OCI-LY7 (cell line): ENCODE results near the gene NCLN. TPM values are rescaled to one million over a fixed set of nuclear protein-coding genes. Genes with fewer than 3 reads are reported as not detected.
A peak's percentile ranks its signal among the peaks of the same experiment; 100 is the strongest.

ENCODE experiments used
- BruUV-seq: library from RNA; stranded (reverse); fragments of 400-500 nt; replicated peaks from 2 replicates; lab custom pipeline; 2021; lab: Mats Ljungman, UMichigan
- CTCF ChIA-PET: fragments of 300-600 bp; sonication (Branson Sonifier 250); formaldehyde crosslinking; loops from one replicate; lab custom pipeline; 2022; ENCODE audit warnings: antibody characterized with exemption; ENCODE audit not compliant: unreplicated experiment; lab: Charles Lee
- POLR2A ChIA-PET: fragments of 300-600 bp; sonication (Branson Sonifier 250); formaldehyde crosslinking; loops from one replicate; lab custom pipeline; 2022; ENCODE audit warnings: antibody characterized with exemption; lab: Charles Lee
- DNase-seq: peaks from one replicate; pipeline ENCODE4 v3.0.0-alpha.2; 2015; ENCODE audit warnings: low spot score
- H2AFZ ChIP-seq: fragments of 200-600 bp; sonication (generic), shearing (Covaris generic); 2 replicates; pipeline ENCODE4 v1.6.1; 2014; ENCODE audit warnings: mild to moderate bottlenecking, antibody characterized with exemption, low read length, moderate library complexity
- H3K27ac ChIP-seq: fragments of 200-600 bp; sonication (generic); 2 replicates; pipeline ENCODE4 v1.5.1; 2014; ENCODE audit warnings: mixed run types, low read depth, mild to moderate bottlenecking, moderate library complexity, low read length, inconsistent platforms; ENCODE audit not compliant: poor library complexity, severe bottlenecking
- H3K36me3 ChIP-seq: fragments of 200-600 bp; sonication (generic); 2 replicates; pipeline ENCODE4 v1.6.1; 2014; ENCODE audit warnings: mild to moderate bottlenecking, antibody characterized with exemption, low read length, moderate library complexity, mixed read lengths; ENCODE audit not compliant: insufficient read depth
- H3K4me1 ChIP-seq: fragments of 200-600 bp; sonication (generic); 2 replicates; pipeline ENCODE4 v1.5.1; 2014; ENCODE audit warnings: mild to moderate bottlenecking, low read length; ENCODE audit not compliant: insufficient read depth, poor library complexity, severe bottlenecking
- H3K4me2 ChIP-seq: fragments of 200-600 bp; sonication (generic); 2 replicates; pipeline ENCODE4 v1.6.1; 2014; ENCODE audit warnings: mild to moderate bottlenecking, low read length
- H3K4me3 ChIP-seq: fragments of 200-600 bp; sonication (generic); 2 replicates; pipeline ENCODE4 v1.5.1; 2014; ENCODE audit warnings: mild to moderate bottlenecking, low read depth, low read length; ENCODE audit not compliant: poor library complexity, severe bottlenecking
- H3K79me2 ChIP-seq: fragments of 200-600 bp; sonication (generic); 2 replicates; pipeline ENCODE4 v1.6.1; 2016; ENCODE audit warnings: low read depth, mild to moderate bottlenecking, low read length, moderate library complexity, mixed read lengths; ENCODE audit not compliant: insufficient read depth
- H3K9me2 ChIP-seq: fragments of 200-600 bp; sonication (generic); 2 replicates; pipeline ENCODE4 v1.6.1; 2016; ENCODE audit warnings: mild to moderate bottlenecking, low read length, mixed read lengths; ENCODE audit not compliant: insufficient read depth
- H3K9me3 ChIP-seq: fragments of 200-600 bp; sonication (generic); 2 replicates; pipeline ENCODE4 v1.6.1; 2014; ENCODE audit warnings: mild to moderate bottlenecking, mixed run types, low read length, mixed read lengths
- H4K20me1 ChIP-seq: fragments of 200-600 bp; sonication (generic); 2 replicates; pipeline ENCODE4 v1.6.1; 2014; ENCODE audit warnings: mild to moderate bottlenecking, antibody characterized with exemption, low read length, moderate library complexity, mixed read lengths; ENCODE audit not compliant: insufficient read depth
- CTCF ChIP-seq: fragments of 200-600 bp; sonication (generic); conservative IDR thresholded peaks from 2 replicates; pipeline ENCODE4 v1.5.1; 2014; ENCODE audit warnings: mild to moderate bottlenecking, antibody characterized with exemption, low read length, moderate library complexity, mixed read lengths
- EZH2phosphoT487 ChIP-seq: fragments of 200-600 bp; sonication (generic); IDR thresholded peaks from 2 replicates; pipeline ENCODE4 v1.6.1; 2018; ENCODE audit warnings: low read depth, borderline replicate concordance, mild to moderate bottlenecking, mixed run types, antibody characterized with exemption, low read length, moderate library complexity, mixed read lengths
- intact Hi-C: fragments of 100-400 bp; cut with micrococcal nuclease; formaldehyde crosslinking; loops from one replicate; pipeline ENCODE4 v1.10.0; 2022; ENCODE audit not compliant: unreplicated experiment
- total RNA-seq, 2 experiments: library from RNA; depleted of rRNA in 1 of 2; stranded (reverse); fragments of >200 nt in 1 of 2; shearing (Covaris generic) in 1 of 2; gene quantifications; 2 replicates each; pipeline ENCODE4 v1.2.3, GENCODE V29; 2014 to 2022

The NCLN gene
- total RNA-seq, 2 experiments from 2014 or later = 49.2 to 61.9 TPM

- H3K9me3 ChIP-seq = no peaks in the 10 kb centered on the region
- peaks cover 52% of the 10 kb centered on the region for H3K79me2 ChIP-seq
- peaks cover 20% of the 10 kb centered on the region; the same call in 1 of the 2 replicates for H3K36me3 ChIP-seq
- H3K4me1 ChIP-seq = peaks cover 16% of the 10 kb centered on the region
- H3K27ac ChIP-seq = no peak overlapping the region
- BruUV-seq = TSS peak; percentile 42
- H3K9me2 ChIP-seq = no peaks in the 10 kb centered on the region
- H4K20me1 ChIP-seq = peaks cover 8% of the 10 kb centered on the region; the same call in 1 of the 2 replicates
- peak overlapping the region; percentile 97 for H3K4me3 ChIP-seq
- no peak for TF ChIP-seq CTCF
- TF ChIP-seq EZH2phosphoT487 = no peak
- ChIA-PET CTCF (no interaction called here), POLR2A (interaction anchor here (0.6 kb wide), 1 partner anchor 122 kb away, joined by 6 read pairs; no protein-coding TSS in a partner anchor)
- intact Hi-C loops = no loop called here
- no peak overlapping the region for H2AFZ ChIP-seq
- DNase-seq = no peak
- peak overlapping the region; percentile 92 for H3K4me2 ChIP-seq
Observed at GRCh38 chr19:3186891-3187661, 1.3 kb downstream of the NCLN start.

GRCh38 chr19:3187662-3188511 is 2.2 kb downstream of the NCLN start:
- no TSS peak for BruUV-seq
- DNase-seq = no peak
- ChIA-PET CTCF (no interaction called here), POLR2A (no interaction called here)
- H3K4me1 ChIP-seq = peaks cover 14% of the 10 kb centered on the region
- peaks cover 24% of the 10 kb centered on the region; the same call in 1 of the 2 replicates for H3K36me3 ChIP-seq
- H3K4me2 ChIP-seq = peak overlapping the region; percentile 92
- TF ChIP-seq EZH2phosphoT487 (no peak), CTCF (no peak)
- H3K9me3 ChIP-seq = no peaks in the 10 kb centered on the region
- H4K20me1 ChIP-seq = peaks cover 8% of the 10 kb centered on the region; the same call in 1 of the 2 replicates
- no peak overlapping the region for H2AFZ ChIP-seq
- peaks cover 52% of the 10 kb centered on the region for H3K79me2 ChIP-seq
- intact Hi-C loops = no loop called here
- no peaks in the 10 kb centered on the region for H3K9me2 ChIP-seq
- H3K4me3 ChIP-seq = peak overlapping the region; percentile 97
- H3K27ac ChIP-seq = no peak overlapping the region
